OCI-LY3 (cell line): ENCODE results near the gene FKBP5.

Experiments used
- CTCF ChIP-seq: fragments of 200-600, 300-600 bp; sonication (generic); IDR thresholded peaks from 2 replicates; pipeline ENCODE4 v1.5.1; 2014; ENCODE audit warnings: antibody characterized with exemption, low read length, low read depth
- EZH2phosphoT487 ChIP-seq: fragments of 200-600 bp; shearing (Covaris generic); IDR thresholded peaks from 2 replicates; pipeline ENCODE4 v1.6.1; 2018; ENCODE audit warnings: antibody characterized with exemption, mixed run types, low read depth

GRCh38 chr6:35600659-35601125 lies 88.0 kb downstream of the FKBP5 start:
- TF ChIP-seq CTCF: no peak
- no peak for TF ChIP-seq EZH2phosphoT487
